Neural cell (in vitro differentiated cells): ENCODE results near the gene JAG2. TPM values are rescaled to one million over a fixed set of nuclear protein-coding genes. Genes with fewer than 3 reads are reported as not detected.

ENCODE experiments used
- H2AFZ ChIP-seq: fragments of 200-600, 300-800 bp; sonication (generic), shearing (Covaris generic); 2 replicates; pipeline ENCODE4 v1.6.0; 2014; ENCODE audit warnings: low read depth, mild to moderate bottlenecking, antibody characterized with exemption, low read length, moderate library complexity
- H3F3A ChIP-seq: fragments of 200-600 bp; shearing (Covaris generic); 2 replicates; pipeline ENCODE4 v1.6.1; 2016; ENCODE audit warnings: mild to moderate bottlenecking, moderate library complexity, mixed read lengths, antibody characterized with exemption, low read length; ENCODE audit not compliant: insufficient read depth, poor library complexity, severe bottlenecking
- H3K27ac ChIP-seq: fragments of 200-600, 300-800 bp; sonication (generic), shearing (Covaris generic); 2 replicates; pipeline ENCODE4 v1.5.1; 2014; ENCODE audit warnings: mild to moderate bottlenecking, low read length, moderate library complexity
- H3K27me3 ChIP-seq: fragments of 300-800, 200-600 bp; sonication (generic), shearing (Covaris generic); 2 replicates; pipeline ENCODE4 v1.6.0; 2014; ENCODE audit warnings: mild to moderate bottlenecking, low read depth, low read length, moderate library complexity; ENCODE audit not compliant: insufficient read depth
- H3K36me3 ChIP-seq: fragments of 300-800, 200-600 bp; sonication (generic), shearing (Covaris generic); 2 replicates; pipeline ENCODE4 v1.5.1; 2014; ENCODE audit warnings: mild to moderate bottlenecking, antibody characterized with exemption, low read length, moderate library complexity; ENCODE audit not compliant: insufficient read depth
- H3K4me2 ChIP-seq: fragments of 300-800, 200-600 bp; sonication (generic), shearing (Covaris generic); 2 replicates; pipeline ENCODE4 v1.6.0; 2014; ENCODE audit warnings: mild to moderate bottlenecking, low read length
- H3K4me3 ChIP-seq: fragments of 300-800, 200-600 bp; sonication (generic), shearing (Covaris generic); 2 replicates; pipeline ENCODE4 v1.5.1; 2014; ENCODE audit warnings: mild to moderate bottlenecking, low read length, moderate library complexity
- H3K79me2 ChIP-seq: fragments of 200-600 bp; shearing (Covaris generic); replicated peaks from 2 replicates; pipeline ENCODE4 v1.6.0; 2014; ENCODE audit warnings: mild to moderate bottlenecking, low read length, moderate library complexity; ENCODE audit not compliant: insufficient read depth
- H3K9ac ChIP-seq: fragments of 300-800, 200-600 bp; sonication (generic), shearing (Covaris generic); 2 replicates; pipeline ENCODE4 v1.6.1; 2016; ENCODE audit warnings: mild to moderate bottlenecking, low read length, mixed read lengths
- H3K9me2 ChIP-seq: fragments of 200-600 bp; shearing (Covaris generic); 2 replicates; pipeline ENCODE4 v1.6.1; 2016; ENCODE audit warnings: mild to moderate bottlenecking, low read length, mixed read lengths; ENCODE audit not compliant: insufficient read depth
- H3K9me3 ChIP-seq: fragments of 200-600, 300-800 bp; sonication (generic), shearing (Covaris generic); 2 replicates; pipeline ENCODE4 v1.6.1; 2016; ENCODE audit warnings: mild to moderate bottlenecking, mixed run types, low read length, moderate library complexity, mixed read lengths
- H4K20me1 ChIP-seq: fragments of 200-600 bp; shearing (Covaris generic); 2 replicates; pipeline ENCODE4 v1.6.1; 2016; ENCODE audit warnings: mild to moderate bottlenecking, mixed run types; ENCODE audit not compliant: insufficient read depth
- EP300 ChIP-seq: fragments of 450-650 bp; conservative IDR thresholded peaks from 2 replicates; pipeline ENCODE4 v1.6.1; 2014; ENCODE audit warnings: antibody characterized with exemption, mild to moderate bottlenecking, moderate library complexity; ENCODE audit not compliant: poor library complexity, severe bottlenecking
- EZH2 ChIP-seq: fragments of 200-600, 300-800 bp; shearing (Covaris generic), sonication (generic); IDR thresholded peaks from 2 replicates; pipeline ENCODE4 v1.6.1; 2014; ENCODE audit warnings: antibody characterized with exemption, low read length, borderline replicate concordance, mild to moderate bottlenecking; ENCODE audit not compliant: insufficient read depth, poor library complexity, severe bottlenecking
- MXI1 ChIP-seq: fragments of 450-650 bp; conservative IDR thresholded peaks from 2 replicates; pipeline ENCODE4 v1.6.1; 2014; ENCODE audit warnings: antibody characterized with exemption, mild to moderate bottlenecking; ENCODE audit not compliant: poor library complexity, severe bottlenecking
- POLR2AphosphoS5 ChIP-seq: IDR thresholded peaks from 2 replicates; pipeline ENCODE4 v1.6.1; 2012
- RAD21 ChIP-seq: fragments of 450-650 bp; conservative IDR thresholded peaks from 2 replicates; pipeline ENCODE4 v1.6.1; 2014; ENCODE audit warnings: antibody characterized with exemption, mild to moderate bottlenecking, moderate library complexity
- SMC3 ChIP-seq: fragments of 450-650 bp; conservative IDR thresholded peaks from 2 replicates; pipeline ENCODE4 v1.6.1; 2014; ENCODE audit warnings: antibody characterized with exemption, mild to moderate bottlenecking, moderate library complexity; ENCODE audit not compliant: poor library complexity
- TAF1 ChIP-seq: IDR thresholded peaks from 2 replicates; pipeline ENCODE4 v1.6.1; 2012; ENCODE audit warnings: low read depth
- polyA plus RNA-seq: library from polyadenylated mRNA; depleted of rRNA; stranded (reverse); fragments of >200 nt; gene quantifications from 2 replicates; pipeline ENCODE4 v1.2.3, GENCODE V29; 2014
- TF ChIP-seq, protein P1 (sequence below): fragments of 450-650 bp; IDR thresholded peaks from 2 replicates; pipeline ENCODE4 v1.5.1; 2014; ENCODE audit warnings: antibody characterized with exemption, mild to moderate bottlenecking, moderate library complexity; ENCODE audit not compliant: poor library complexity, severe bottlenecking
- TF ChIP-seq, protein P2 (sequence below): IDR thresholded peaks from 2 replicates; pipeline ENCODE4 v1.6.1; 2012; ENCODE audit warnings: borderline replicate concordance

The JAG2 gene
- polyA plus RNA-seq, 1 donor from 2014 or later = 20.3 TPM

DNA sequence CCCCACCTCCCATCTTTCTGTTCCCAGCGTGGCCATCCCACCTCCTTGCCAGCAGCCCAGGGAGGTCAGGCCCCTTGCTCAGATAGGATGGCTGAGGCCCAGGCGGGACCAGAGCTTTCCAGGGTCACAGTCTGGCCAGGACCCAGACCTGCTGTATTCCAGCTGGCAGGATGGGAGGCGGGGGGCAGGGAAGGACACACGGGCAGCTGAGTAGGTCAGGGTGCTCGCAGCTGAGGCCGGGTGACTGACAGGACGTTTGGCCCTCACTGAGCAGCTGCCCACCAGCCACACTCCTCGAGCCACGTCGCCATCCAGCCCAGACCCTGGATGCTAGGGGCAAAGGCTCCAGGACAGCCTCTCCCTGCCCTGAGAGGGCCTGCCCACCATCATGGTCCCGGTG is 8.5 kb upstream of the JAG2 start:
- H3K79me2 ChIP-seq = no peaks in the 10 kb centered on the region
- H3K9ac ChIP-seq = no peak overlapping the region
- no peaks in the 10 kb centered on the region for H3K27me3 ChIP-seq
- no peak overlapping the region for H3K4me2 ChIP-seq
- H3F3A ChIP-seq = no peaks in the 10 kb centered on the region
- no peaks in the 10 kb centered on the region for H4K20me1 ChIP-seq
- H3K9me3 ChIP-seq = no peaks in the 10 kb centered on the region
- TF ChIP-seq POLR2AphosphoS5 (no peak), SMC3 (no peak), EP300 (no peak), MXI1 (no peak), RAD21 (no peak), TAF1 (no peak), EZH2 (no peak)
- TF ChIP-seq, protein P1, sequence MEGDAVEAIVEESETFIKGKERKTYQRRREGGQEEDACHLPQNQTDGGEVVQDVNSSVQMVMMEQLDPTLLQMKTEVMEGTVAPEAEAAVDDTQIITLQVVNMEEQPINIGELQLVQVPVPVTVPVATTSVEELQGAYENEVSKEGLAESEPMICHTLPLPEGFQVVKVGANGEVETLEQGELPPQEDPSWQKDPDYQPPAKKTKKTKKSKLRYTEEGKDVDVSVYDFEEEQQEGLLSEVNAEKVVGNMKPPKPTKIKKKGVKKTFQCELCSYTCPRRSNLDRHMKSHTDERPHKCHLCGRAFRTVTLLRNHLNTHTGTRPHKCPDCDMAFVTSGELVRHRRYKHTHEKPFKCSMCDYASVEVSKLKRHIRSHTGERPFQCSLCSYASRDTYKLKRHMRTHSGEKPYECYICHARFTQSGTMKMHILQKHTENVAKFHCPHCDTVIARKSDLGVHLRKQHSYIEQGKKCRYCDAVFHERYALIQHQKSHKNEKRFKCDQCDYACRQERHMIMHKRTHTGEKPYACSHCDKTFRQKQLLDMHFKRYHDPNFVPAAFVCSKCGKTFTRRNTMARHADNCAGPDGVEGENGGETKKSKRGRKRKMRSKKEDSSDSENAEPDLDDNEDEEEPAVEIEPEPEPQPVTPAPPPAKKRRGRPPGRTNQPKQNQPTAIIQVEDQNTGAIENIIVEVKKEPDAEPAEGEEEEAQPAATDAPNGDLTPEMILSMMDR = no peak
- TF ChIP-seq, protein P2, sequence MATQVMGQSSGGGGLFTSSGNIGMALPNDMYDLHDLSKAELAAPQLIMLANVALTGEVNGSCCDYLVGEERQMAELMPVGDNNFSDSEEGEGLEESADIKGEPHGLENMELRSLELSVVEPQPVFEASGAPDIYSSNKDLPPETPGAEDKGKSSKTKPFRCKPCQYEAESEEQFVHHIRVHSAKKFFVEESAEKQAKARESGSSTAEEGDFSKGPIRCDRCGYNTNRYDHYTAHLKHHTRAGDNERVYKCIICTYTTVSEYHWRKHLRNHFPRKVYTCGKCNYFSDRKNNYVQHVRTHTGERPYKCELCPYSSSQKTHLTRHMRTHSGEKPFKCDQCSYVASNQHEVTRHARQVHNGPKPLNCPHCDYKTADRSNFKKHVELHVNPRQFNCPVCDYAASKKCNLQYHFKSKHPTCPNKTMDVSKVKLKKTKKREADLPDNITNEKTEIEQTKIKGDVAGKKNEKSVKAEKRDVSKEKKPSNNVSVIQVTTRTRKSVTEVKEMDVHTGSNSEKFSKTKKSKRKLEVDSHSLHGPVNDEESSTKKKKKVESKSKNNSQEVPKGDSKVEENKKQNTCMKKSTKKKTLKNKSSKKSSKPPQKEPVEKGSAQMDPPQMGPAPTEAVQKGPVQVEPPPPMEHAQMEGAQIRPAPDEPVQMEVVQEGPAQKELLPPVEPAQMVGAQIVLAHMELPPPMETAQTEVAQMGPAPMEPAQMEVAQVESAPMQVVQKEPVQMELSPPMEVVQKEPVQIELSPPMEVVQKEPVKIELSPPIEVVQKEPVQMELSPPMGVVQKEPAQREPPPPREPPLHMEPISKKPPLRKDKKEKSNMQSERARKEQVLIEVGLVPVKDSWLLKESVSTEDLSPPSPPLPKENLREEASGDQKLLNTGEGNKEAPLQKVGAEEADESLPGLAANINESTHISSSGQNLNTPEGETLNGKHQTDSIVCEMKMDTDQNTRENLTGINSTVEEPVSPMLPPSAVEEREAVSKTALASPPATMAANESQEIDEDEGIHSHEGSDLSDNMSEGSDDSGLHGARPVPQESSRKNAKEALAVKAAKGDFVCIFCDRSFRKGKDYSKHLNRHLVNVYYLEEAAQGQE = no peak
- H3K27ac ChIP-seq = no peak overlapping the region
- H3K9me2 ChIP-seq = no peaks in the 10 kb centered on the region
- no peaks in the 10 kb centered on the region for H3K36me3 ChIP-seq
- no peak overlapping the region for H2AFZ ChIP-seq
- H3K4me3 ChIP-seq = no peak overlapping the region

DNA sequence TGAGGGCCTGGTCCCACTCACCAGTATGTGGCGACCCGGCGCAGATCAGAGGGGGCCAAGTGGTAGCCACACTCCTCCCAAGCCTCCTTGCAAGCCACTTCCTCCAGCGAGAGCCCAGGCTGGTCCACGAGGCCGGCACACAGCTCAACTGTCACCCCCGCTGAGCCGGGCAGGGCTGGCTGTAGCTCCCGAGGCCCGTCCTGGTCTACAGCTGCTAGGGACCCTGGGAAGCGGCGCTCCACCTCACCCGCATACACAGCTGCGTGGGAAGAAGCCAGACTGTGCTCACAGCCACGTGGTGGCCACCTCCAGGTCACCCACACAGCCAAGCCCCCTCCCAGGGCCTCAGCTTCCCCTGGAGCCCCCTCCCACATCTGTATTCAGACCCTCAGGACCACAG is 7.9 kb upstream of the JAG2 start:
- Histone ChIP-seq H3F3A (no peaks in the 10 kb centered on the region), H3K27ac (no peak overlapping the region), H3K9me3 (no peaks in the 10 kb centered on the region), H3K9ac (no peak overlapping the region), H3K27me3 (no peaks in the 10 kb centered on the region), H3K79me2 (no peaks in the 10 kb centered on the region), H3K9me2 (no peaks in the 10 kb centered on the region), H3K4me2 (no peak overlapping the region), H3K4me3 (no peak overlapping the region), H3K36me3 (no peaks in the 10 kb centered on the region), H2AFZ (no peak overlapping the region), H4K20me1 (no peaks in the 10 kb centered on the region)
- TF ChIP-seq POLR2AphosphoS5 (no peak), EP300 (no peak), MXI1 (no peak), RAD21 (no peak), SMC3 (no peak), TAF1 (no peak), EZH2 (no peak)
- TF ChIP-seq, protein P1 = no peak
- TF ChIP-seq, protein P2 = no peak
